LNCaP clone FGC (cell line): ENCODE measurements around the gene RUNX2.

Experiments used
- DNase-seq: peaks from one replicate; pipeline ENCODE4 v3.0.0-alpha.2; 2011; ENCODE audit warnings: low read depth
- H3K4me3 ChIP-seq: 2 replicates; pipeline ENCODE4 v1.5.1; 2011; ENCODE audit warnings: mild to moderate bottlenecking, low read depth, low read length, control low read depth
- TF ChIP-seq, protein P1 (sequence below): IDR thresholded peaks from 2 replicates; pipeline ENCODE4 v1.5.1; 2012; ENCODE audit warnings: mild to moderate bottlenecking; ENCODE audit not compliant: control insufficient read depth, insufficient read depth; ENCODE audit errors: extremely low read depth

RUNX2 gene

GRCh38 chr6:45608252-45608913 lies 280.3 kb downstream of the RUNX2 start:
- DNase-seq, result no peak
- TF ChIP-seq, protein P1, sequence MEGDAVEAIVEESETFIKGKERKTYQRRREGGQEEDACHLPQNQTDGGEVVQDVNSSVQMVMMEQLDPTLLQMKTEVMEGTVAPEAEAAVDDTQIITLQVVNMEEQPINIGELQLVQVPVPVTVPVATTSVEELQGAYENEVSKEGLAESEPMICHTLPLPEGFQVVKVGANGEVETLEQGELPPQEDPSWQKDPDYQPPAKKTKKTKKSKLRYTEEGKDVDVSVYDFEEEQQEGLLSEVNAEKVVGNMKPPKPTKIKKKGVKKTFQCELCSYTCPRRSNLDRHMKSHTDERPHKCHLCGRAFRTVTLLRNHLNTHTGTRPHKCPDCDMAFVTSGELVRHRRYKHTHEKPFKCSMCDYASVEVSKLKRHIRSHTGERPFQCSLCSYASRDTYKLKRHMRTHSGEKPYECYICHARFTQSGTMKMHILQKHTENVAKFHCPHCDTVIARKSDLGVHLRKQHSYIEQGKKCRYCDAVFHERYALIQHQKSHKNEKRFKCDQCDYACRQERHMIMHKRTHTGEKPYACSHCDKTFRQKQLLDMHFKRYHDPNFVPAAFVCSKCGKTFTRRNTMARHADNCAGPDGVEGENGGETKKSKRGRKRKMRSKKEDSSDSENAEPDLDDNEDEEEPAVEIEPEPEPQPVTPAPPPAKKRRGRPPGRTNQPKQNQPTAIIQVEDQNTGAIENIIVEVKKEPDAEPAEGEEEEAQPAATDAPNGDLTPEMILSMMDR, result no peak

DNA sequence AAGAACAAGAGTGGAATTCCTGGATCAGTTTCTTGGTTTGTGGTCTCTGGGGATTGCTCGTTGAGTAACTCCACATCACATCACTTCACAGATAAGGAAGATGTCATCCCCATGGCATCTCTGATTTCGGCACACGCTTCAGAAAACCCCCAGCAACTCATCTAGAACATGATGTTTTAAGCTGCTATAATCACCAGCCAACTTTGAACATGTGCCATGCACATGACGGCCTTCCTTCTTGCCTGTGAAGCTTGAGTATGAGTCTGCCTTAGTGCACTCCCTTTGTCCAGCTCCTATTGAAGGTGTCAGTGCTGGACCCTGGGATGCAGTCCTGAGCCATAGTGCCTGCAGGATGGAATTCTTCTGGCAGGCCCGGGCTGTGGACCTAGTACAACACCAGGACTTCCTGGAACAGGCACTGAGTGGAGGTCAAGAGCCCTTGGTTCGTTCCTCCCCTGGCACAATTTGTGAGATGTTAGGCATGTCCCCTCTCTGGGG lies 281.1 kb downstream of the RUNX2 start:
- TF ChIP-seq, protein P1, result no peak
- no peak overlapping the region for H3K4me3 ChIP-seq
- no peak for DNase-seq

More at GRCh38 chr6:45608252-45608913, 280.3 kb downstream of the RUNX2 start:
- H3K4me3 ChIP-seq, result no peak overlapping the region

DNA sequence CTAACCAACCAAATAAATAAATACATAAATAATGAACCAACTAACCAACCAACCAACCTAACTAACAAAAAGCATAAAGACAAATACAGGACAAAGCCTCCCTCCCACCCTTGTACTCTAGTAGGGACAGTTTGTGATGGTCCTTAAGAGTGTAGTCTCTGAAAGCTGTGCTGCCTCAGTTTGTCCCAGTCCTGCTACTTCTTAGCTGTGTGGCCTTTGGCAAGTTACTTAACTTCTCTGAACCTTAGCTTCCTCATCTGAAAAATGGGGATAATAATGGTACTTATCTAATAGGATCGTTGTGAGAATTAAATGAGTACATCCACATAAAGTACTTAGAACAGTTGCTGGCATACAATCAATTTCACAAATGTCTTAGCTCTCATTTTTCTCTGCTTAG lies 282.2 kb downstream of the RUNX2 start:
- no peak for DNase-seq

DNA sequence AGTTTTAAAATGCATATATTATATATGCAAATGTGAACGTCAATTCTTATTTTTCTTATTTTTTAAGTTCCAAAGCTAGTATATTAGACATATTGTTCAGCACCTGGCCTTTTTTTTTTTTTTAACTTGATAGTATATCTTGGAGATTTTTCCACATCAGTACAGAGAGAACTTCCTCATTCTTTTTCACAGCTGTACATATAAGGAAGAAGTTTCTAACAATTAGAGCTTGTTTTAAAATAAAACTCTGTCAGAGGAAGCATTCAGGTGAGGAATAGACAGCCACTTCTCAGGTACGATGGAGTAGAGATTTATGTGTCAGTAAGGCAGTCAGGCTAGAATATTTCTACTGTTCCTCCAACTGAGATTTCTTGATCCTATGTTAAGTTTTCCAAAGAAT lies 282.7 kb downstream of the RUNX2 start:
- H3K4me3 ChIP-seq, result no peak overlapping the region
- TF ChIP-seq, protein P1, result no peak
- no peak for DNase-seq

More for the DNA sequence above, 282.2 kb downstream of the RUNX2 start:
- no peak overlapping the region for H3K4me3 ChIP-seq
- TF ChIP-seq, protein P1, result no peak

DNA sequence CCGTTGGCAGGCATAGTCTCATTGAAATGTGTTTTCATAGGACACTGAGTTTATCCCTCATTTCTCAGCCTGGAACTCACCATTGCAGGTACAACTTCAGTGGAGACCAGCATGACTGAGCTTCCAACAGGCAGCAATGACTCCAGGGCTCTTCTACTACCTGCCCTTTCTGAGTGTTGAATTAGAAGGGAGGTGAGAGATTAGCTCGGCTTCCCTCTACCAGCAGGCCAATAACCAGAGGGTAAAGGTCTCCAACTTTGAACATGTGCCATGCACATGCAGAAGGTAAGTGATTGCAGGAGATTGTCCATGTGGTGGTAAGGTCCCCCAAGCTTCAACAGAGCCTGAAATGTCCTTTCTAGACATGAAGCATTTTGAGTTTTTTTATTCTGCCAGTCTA lies 283.4 kb downstream of the RUNX2 start:
- TF ChIP-seq, protein P1, result no peak
- no peak for DNase-seq
- H3K4me3 ChIP-seq, result no peak overlapping the region

DNA sequence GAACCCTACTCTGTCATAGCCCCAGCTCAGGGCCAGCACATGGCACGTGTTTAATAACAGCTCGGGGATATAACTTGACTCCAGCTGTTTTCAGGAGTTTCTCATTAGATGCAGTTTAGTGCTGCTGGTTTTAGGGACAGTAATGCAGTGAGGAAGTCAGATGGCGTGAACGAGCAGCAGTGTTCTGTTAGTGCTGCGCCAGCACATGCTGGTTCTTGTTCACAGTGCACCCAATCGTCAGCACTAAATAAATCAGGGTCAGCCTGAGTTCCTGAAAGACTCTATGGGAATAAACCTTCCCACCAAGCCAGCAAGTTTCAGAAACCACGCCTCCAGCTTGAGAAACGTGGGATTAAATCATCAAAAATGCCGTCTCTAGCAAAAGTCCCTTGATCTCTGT lies 285.5 kb downstream of the RUNX2 start:
- H3K4me3 ChIP-seq, result no peak overlapping the region
- TF ChIP-seq, protein P1, result no peak
- no peak for DNase-seq
